Ishikawa (cell line): Measurements from ENCODE around the gene SRP54.

Experiments used
- CREB1 ChIP-seq: IDR thresholded peaks from 2 replicates; pipeline ENCODE4 v1.6.1; 2012; ENCODE audit warnings: low read depth
- EGR1 ChIP-seq: IDR thresholded peaks from 2 replicates; pipeline ENCODE4 v1.6.1; 2012
- EP300 ChIP-seq: IDR thresholded peaks from 2 replicates; pipeline ENCODE4 v1.6.1; 2012; ENCODE audit warnings: borderline replicate concordance
- NFIC ChIP-seq: IDR thresholded peaks from 2 replicates; pipeline ENCODE4 v1.6.1; 2012
- TAF1 ChIP-seq: IDR thresholded peaks from 2 replicates; pipeline ENCODE4 v1.6.1; 2012; ENCODE audit warnings: low read depth, mild to moderate bottlenecking
- TCF12 ChIP-seq: IDR thresholded peaks from 2 replicates; pipeline ENCODE4 v1.6.1; 2012; ENCODE audit warnings: low read depth
- TEAD4 ChIP-seq: IDR thresholded peaks from 2 replicates; pipeline ENCODE4 v1.6.1; 2012
- YY1 ChIP-seq: IDR thresholded peaks from 2 replicates; pipeline ENCODE4 v1.6.1; 2012; ENCODE audit warnings: low read depth
- TF ChIP-seq, protein P1 (sequence below): IDR thresholded peaks from 2 replicates; pipeline ENCODE4 v1.6.1; 2012

DNA sequence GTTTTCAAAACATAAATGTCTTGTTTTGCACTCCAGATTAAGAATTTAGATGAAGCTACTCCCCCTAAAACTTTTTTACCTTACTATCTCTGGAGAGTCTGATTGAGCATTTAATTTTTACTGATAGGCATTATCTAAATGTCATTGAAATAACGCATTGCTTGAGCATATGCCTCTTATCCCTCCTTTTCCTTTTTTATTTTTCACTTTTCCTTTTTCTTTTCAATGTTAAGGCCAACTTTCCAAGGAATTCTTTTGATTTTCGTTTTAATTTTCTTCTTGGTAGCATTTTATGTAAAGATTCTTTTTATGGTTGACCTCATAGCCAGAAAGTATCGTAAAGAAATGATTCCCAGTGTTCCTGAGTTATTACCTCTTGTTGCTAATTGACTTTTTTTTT is 2.9 kb downstream of the SRP54 start:
- TF ChIP-seq TCF12 (no peak), EP300 (no peak), YY1 (no peak), TAF1 (no peak), CREB1 (no peak), EGR1 (no peak), NFIC (no peak), TEAD4 (no peak)
- TF ChIP-seq, protein P1, sequence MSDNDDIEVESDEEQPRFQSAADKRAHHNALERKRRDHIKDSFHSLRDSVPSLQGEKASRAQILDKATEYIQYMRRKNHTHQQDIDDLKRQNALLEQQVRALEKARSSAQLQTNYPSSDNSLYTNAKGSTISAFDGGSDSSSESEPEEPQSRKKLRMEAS = no peak
